Astrocyte of the cerebellum (primary cell): ENCODE results near the gene PTPN12.

Experiments used
- DNase-seq: peaks from one replicate; pipeline ENCODE4 v3.0.0-alpha.2; 2011; ENCODE audit warnings: low read depth
- H3K4me3 ChIP-seq: 2 replicates; pipeline ENCODE4 v1.5.1; 2011; ENCODE audit warnings: mild to moderate bottlenecking, low read depth, low read length, moderate library complexity
- CTCF ChIP-seq: IDR thresholded peaks from 2 replicates; pipeline ENCODE4 v1.5.1; 2012; ENCODE audit warnings: low read length, low read depth, moderate library complexity, mild to moderate bottlenecking; ENCODE audit errors: missing control alignments
- in situ Hi-C: cut with HindIII; loops from 2 replicates; pipeline ENCODE4 v1.10.0; 2017; ENCODE audit warnings: low sequenced_read_pairs

Gene PTPN12

GRCh38 chr7:77563275-77563674 lies 26.2 kb downstream of the PTPN12 start:
- in situ Hi-C loops, result no loop called here
- no peak for DNase-seq
- no peak for TF ChIP-seq CTCF
- no peak overlapping the region for H3K4me3 ChIP-seq

GRCh38 chr7:77565917-77566316 lies 28.8 kb downstream of the PTPN12 start:
- H3K4me3 ChIP-seq, result no peak overlapping the region
- in situ Hi-C loops, result no loop called here
- no peak for DNase-seq
- no peak for TF ChIP-seq CTCF

- DNase-seq, result no peak
- H3K4me3 ChIP-seq, result no peak overlapping the region
- TF ChIP-seq CTCF, result no peak
- in situ Hi-C loops, result no loop called here
These were observed 29.3 kb downstream of the PTPN12 start for GRCh38 chr7:77566421-77566820.

- H3K4me3 ChIP-seq, result no peak overlapping the region
- DNase-seq, result no peak
- in situ Hi-C loops, result no loop called here
- TF ChIP-seq CTCF, result no peak
These were observed 32.6 kb downstream of the PTPN12 start for GRCh38 chr7:77569514-77570232.

GRCh38 chr7:77570330-77571011 lies 33.4 kb downstream of the PTPN12 start:
- TF ChIP-seq CTCF, result no peak
- no peak overlapping the region for H3K4me3 ChIP-seq
- DNase-seq, result peak; percentile 15
- in situ Hi-C loops, result no loop called here

GRCh38 chr7:77571801-77572200 lies 34.7 kb downstream of the PTPN12 start:
- DNase-seq, result no peak
- in situ Hi-C loops, result no loop called here
- TF ChIP-seq CTCF, result no peak
- H3K4me3 ChIP-seq, result no peak overlapping the region
